ENCODE measurements around the gene POLA1.

POLA1 gene

DNA sequence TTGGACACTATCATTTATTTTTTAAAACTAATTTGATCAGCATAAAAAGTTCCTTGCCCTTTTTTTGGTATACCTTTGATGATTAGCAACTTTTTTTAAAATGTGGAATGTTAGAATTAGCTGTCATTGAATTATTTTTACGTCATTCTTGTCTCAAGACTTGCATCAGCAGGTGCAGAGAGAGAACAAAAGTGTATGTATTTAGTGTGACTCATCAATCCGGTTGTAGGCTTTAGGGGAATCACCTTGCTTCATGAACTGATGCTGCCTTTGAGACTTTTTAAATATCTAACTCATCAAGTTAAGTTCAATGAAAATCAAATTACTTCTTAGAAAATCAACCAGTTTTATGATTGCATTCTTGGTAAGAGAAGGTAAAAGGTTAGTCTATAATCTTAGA is 197.0 kb downstream of the POLA1 start:
- no peak for DNase-seq

DNA sequence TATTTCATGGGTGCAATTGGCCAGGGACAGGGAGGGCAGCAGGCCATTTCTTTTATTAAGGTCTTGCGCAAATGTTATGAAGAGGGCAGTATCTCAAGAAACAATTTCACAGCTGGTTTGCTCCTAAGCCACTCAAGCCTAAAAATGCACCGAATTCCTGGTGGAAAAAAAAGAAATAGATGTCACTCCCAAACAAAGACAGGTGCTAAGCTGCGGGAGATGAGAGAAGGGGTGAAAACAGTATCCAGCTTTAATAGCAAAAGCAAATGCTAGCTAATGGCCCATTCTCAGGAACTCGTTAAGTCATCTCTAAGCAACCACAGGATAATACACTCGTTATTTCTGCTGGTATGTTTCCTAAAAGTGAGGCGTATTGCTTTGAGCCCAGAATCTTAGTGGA is 205.7 kb downstream of the POLA1 start:
- no peak for DNase-seq

DNA sequence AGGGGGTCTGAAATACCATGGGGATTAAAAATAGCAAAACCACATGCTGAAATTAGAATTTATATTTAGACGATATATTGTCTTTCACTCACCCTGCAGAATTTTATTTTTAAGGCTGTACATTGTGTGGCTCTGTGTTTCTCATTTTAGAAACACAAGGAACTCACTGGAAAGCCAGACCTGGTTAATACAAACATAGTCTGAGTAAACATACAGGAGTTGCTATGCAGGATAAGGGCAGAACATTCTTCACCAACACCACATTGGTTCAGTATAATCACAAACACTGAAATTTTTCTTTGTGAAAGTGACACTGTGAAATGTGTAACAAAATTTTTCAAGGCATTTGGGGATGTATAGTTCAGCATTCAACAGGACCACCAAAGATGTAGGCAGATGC is 206.5 kb downstream of the POLA1 start:
- no peak for DNase-seq

DNA sequence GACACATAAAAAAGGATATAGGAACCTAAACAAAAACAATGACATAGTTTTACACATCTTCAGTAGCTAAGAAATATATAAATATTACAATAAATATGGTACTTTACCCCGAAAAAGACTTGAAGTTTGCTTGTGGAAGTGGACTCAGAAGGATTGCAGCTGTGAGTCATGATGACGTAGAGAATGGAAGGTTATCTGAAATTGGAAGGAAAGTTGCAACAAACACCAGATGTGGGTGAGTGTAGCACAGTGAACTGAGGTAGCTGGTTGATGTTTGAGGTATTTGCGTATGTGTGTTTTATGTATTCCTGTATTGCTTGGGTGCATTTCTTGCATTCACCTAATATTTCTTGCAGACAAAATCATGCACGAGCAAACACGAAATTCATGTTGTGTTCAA is 209.1 kb downstream of the POLA1 start:
- no peak for DNase-seq

DNA sequence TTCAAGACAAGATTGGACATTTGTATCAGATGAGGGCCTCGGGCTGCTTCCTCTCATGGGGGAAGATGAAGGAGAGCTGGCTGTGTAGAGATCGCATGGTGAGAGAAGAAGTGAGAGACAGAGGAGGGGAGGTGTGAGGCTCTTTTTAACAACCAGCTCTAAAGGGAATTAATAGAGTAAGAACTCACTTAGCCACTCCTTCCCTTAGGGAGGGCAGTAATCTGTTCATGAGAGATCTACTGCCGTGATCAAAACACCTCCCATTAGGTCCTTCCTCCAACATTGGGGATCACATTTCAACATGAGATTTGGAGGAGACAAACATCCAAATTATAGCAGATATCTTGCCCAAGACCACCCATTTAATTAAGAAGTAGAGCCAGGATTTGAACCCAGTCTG is 225.0 kb downstream of the POLA1 start:
- DNase-seq: no peak

DNA sequence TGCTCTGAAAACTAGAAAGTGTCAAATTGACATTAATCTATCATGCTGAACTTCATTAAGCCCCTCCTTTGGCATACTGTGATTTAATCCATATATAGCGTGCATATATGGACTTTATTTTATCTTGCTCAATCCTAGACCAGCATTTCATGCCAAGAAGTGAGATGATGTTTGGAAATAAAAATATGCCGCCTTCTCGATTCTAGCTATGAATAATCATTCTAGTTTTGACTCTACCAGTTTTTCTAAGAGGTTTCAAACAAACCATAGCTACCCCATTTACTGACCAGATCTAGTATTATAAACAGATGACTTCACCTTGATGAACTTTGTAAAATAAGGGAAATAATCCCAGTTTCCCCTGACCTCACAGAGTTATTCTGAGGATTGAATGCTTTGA is 227.1 kb downstream of the POLA1 start:
- DNase-seq: no peak

DNA sequence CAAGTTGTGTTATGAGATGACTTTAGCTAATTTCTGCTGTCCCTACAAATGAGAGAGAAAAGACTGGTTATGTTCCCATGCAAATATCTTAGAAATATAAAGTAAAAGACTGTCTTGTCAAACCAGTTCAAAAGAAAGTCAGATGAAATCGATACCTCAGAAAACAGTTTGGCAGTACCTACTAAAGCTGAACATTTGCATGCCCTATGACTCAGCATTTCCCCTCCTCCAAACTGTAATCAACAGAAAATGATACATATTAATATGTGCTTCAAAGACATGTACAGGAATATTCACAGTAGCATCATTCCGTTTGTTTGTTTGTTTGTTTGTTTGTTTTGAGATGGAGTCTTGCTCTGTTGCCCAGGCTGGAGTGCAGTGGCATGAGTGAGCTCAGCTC is 231.7 kb downstream of the POLA1 start:
- DNase-seq: no peak

DNA sequence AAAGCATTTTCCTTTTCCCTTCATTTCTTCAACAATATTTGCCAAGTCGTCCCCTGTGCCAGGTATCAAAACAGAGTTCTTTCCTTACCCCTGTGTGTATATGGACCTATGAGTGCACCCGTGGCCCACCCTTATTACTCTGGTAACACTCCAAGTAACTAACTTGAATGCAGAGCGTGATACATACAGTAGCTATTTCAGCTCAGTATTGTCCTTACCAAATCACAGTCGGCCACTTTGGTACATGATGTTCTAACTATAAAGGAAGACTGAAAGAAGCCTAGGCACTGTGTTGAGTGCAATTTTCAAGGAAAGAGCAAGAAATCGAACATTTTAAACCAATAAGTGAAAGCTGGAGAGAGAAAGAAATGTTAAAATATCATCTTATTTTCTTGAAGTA is 233.7 kb downstream of the POLA1 start:
- no peak for DNase-seq

DNA sequence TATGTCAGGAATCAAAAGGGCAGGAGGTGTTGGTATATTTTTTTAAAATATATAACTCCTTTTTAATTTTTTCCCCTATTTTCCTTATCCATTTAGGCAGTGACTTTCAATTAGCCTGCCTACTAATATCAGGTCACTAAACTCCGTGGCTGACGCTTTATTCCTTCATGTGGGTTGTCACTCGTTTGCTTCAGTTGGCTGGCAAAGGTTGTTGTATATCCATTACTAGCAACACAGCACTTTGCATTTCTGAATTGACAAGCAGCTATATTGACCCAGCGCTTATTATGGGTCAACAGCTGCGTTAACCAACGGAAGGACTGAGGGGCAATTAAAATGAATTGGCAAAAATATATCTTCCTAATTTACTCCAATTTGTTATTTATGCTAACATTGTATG is 234.4 kb downstream of the POLA1 start:
- peak; percentile 87 for DNase-seq

DNA sequence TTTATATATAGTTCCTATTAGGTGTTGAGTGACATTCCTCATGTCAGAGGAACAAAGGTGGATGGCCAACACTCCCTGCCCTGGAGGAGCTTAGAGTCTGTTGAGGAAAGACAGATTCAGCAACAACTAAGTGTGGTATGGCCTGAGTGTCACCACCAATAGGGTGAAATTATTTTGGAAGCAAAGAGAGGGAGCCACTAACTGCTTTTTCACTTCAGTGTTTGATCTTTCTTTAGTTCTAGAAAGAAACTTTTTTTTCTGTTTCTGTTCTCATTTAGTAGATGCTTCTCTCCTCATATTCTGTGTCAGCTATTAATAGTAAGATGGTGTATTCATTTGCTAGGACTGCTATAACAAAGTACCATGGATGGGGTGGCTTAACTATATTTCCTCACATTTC is 240.6 kb downstream of the POLA1 start:
- no peak for DNase-seq

DNA sequence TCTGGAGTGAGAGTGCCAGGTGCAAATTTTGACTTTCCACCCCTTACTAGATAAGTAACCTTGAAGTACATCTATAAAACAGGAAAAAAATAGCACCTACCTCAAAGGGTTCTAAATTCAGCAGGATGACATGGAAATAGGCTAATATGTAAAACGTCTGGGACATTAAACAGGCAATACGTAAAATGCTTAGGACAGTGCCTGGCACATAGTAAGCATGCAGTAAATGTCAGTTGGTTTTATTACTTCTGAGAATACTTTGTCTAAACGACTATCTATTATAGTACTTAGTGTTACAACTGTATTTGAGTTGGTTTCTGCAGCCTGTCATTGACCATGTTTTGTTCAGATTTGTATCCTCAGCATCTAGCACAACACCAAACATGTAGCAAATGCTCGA is 251.3 kb downstream of the POLA1 start:
- no peak for DNase-seq

DNA sequence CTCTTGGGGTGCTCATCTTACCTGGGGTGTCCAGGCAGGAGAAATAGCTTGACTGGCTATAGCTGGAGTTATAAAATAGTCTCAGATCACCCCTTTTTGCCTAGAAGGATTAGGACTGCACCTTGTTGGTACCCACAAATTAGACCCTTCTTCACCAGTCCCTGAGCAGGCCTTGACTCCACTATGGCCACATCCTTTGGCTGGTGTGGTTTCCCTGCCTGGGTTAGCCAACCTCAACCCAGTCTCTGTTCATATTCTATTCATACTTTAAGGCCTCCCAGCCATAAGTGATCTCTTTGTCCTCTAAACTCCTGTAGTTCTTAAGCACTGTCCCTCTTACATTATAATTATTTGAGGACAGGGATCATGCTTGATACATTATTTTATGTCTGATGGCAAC is 252.7 kb downstream of the POLA1 start:
- no peak for DNase-seq

DNA sequence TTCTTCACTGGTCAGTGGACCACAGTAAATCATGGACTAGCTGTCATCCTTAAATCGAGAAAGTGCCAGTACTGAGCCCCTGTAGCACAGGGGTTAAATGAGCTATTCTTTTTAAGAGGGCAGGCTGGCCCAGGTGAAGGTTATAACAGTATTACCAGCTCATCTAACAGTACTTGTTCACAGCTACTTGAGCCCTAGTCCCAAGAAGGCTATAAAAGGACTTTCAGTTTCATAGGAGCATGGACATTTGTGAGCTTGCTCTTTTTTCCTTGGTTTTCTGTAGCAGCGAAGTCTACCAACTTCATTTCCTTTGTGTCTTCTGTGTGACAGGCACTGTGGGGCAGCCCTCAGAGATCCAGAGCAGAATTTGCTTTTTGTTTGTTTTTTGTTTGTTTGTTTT is 261.0 kb downstream of the POLA1 start:
- no peak for DNase-seq

DNA sequence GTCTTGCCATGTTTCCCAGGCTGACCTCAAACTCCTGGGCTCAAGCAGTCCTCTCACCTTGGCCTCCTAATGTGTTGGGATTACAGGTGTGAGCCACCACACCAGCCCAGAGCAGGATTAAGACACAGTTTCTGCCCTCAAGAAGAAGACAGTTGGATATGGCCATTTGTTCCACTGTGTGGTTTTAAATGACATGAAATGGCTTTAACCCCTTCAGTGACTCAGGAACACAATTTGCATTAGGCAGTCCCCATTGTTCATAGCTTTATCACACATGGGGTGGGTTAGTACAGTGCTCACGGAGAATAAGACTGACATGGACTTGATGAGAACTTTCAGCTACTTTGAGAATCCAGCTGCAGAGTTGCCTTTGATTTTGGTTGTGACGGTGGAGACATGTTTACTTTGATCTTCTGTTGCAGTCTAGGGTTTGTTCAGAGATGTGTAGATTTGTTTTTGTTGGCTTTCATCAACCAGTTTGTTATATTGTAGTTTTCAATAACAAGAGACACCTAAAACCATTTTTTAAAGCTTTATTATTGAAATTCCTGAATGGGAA is 261.7 kb downstream of the POLA1 start:
- DNase-seq: no peak

DNA sequence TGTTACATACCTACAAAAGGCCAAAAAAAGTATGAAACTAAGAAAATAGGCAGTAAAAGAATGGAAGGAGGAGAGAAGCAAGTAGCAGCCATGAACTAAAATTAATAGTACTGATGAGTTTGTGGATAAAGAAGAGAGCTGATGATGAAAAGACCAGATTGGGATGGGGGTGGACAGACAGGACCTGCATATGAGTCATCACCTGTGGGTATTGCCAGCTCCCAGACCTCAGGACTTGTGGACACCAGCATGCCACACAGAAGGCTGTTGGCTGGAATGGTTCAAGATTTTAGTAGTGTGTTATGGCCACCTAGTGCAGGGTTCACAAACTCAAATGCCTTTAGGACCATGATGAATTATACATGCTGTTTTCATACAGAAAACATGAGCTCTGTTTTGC is 263.1 kb downstream of the POLA1 start:
- DNase-seq: no peak

DNA sequence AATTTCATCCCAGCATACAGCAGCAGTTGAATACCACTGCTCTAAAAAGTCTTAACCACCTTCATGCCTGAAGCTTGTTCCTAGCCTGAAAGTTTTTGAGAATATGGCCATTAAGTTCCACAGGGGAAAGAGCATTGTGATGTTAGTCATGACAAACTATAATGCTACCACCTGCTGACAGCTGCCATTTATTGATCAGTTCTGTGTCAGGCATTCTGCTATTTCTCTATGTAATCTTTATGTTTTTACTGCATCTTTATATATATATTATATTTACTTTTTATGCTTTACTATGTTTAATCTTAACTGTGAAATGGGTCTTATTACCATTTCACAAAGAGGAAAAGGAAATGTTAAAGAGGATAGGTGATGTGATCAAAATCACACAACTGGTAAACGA is 268.1 kb downstream of the POLA1 start:
- DNase-seq: no peak

DNA sequence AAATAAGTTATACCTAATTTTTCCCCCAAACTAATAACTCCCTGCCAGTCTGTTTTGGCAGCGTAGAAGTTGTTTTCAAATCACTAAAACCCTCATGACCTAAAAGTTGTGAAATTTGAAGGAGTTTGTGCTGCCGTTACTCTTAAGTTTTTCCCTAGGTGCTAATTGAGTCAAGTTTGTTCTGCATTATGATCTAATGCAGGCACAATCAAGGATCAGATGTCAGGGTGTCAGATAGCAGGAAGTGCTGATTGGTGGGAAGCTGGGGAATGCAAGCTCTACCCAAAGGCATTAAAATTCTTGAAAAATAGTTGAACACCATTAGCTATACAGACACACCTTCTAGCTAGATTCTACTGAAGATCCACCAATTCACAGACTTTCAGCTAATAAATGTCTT is 270.1 kb downstream of the POLA1 start:
- DNase-seq: no peak

DNA sequence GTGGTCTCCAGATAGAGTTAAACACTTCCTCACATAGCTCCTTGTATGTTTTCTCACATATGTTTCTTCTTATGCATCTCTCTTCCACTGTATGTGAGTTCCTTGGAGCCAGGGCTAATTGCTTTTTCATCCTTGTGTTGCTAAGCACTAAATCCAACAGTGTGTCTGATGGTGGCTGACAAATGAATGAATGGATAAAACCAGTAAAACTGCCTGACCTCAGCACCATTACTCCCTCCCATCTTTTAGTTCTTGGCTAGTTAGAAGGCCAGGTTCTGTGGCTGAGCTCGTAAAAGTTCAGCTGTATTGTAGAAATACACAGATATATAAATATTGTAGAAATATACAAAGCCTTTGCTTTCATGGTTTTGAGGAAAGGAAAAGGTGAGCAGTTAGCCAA is 271.7 kb downstream of the POLA1 start:
- no peak for DNase-seq

DNA sequence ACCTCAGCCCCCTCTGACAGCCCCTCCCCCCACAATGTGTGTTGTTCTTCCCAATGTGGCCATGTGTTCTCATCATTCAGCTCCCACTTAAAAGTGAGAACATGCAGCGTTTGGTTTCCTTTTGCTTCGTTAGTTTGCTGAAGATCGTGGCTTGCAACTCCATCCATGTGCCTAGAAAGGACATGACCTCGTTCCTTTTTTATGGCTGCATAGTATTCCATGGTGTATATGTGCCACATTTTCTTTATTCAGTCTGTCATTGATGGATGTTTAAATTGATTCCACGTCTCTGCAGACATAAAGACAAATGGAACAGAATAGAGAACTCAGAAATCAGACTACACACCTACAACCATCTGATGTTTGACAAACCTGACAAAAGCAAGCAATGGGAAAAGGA is 276.1 kb downstream of the POLA1 start:
- DNase-seq: no peak

DNA sequence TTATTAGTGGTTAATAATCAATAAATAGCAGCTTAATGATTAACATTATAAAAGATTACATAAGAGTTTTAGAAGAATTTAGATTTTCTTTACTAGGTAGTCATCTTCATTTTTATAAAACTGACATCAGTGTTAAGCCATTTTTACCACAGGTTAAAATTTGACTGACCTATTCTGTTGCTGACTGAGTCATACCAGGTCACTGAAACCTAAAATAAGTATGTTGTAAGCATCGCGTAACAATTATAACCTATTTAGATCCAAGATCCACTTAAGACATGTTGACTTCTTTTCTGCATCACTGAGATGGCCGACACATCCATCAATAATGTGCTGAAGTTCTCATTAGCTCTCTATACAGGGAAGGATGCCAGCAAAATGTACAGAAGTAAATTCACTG is 285.4 kb downstream of the POLA1 start:
- DNase-seq: no peak

DNA sequence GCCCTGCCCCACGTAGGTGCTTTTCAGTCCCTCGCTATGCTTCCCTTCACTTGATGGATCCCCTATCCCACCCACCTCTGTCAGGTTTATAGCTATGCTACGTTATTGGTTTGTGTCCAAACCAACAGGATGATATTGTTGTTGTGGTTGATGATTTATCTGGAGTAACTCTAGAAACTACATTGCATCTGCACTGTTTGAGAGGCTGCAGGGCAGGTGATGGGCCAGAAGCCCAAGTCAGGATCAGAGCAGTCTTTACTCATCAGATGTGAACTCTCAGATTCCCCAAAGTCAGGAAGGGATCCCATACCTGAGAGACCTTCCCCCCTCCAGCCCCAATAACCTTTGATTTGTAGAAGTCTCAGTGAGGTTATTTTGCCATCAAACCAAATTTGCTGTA is 287.3 kb downstream of the POLA1 start:
- no peak for DNase-seq

DNA sequence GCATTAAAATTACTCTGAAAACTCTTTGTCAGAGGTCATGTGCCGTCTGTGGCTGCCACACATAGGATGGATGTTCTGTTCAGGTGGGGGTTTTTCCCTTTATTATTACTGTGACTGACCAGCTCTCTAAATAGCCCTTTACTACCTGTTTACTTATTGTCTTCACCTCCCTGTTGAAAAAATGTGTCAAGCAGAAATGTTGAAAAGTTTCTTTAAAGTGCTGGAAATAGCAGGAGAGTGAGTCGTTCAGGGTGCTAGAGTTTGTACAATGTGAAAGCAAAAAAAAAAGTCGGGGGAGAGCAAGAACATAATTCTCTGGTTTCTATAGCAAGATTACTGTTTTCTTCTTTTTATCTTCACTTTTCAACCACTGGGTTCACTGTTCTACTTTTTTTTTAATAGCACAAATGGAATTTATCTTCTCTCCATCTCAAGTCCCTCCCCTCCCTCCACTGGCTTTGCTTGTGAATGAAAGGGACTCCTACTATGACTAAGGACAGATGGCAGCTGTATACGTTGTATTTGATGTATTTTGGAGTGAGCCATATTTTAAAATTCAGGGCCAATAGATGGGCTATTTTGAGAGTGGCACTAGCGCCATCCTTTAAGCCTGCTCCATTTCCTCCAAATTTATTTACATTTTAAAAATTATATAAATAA is 288.7 kb downstream of the POLA1 start:
- no peak for DNase-seq

DNA sequence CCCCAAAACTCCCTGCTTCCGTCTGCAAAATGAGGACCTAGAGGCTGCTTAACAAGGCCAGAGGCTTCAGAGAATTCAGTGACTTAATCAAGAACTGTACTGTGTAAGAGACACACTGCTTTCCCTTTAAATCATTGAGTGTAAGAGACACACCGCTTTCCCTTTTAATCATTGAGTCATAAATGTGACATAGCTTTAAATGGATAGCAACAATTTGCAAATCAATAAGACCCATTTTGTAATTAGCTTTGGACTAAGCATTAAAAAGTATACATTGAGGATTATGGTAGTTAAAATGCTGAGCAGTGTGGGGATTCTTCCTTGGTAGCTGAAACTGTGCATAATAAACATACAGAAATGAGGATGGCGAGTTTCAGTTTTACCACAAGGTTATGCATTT is 290.2 kb downstream of the POLA1 start:
- no peak for DNase-seq

DNA sequence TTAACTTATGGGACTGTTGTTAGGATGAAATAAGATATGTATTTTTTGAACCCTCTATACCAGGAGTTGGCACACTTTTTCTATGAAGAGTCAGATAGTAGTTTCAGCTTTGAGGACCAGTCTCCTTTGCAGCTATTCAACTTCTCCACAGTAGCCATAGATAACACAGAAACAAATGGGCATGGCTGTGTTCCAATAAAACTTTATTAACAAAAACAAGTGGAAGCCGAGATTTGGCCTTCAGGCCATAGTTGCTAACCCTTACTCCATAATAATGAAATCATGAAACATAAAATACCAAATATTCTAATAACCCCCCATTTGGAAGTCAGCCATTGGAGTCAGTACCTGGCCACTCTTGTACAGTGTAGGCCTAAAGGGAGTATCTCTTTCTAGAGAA is 291.4 kb downstream of the POLA1 start:
- DNase-seq: no peak

DNA sequence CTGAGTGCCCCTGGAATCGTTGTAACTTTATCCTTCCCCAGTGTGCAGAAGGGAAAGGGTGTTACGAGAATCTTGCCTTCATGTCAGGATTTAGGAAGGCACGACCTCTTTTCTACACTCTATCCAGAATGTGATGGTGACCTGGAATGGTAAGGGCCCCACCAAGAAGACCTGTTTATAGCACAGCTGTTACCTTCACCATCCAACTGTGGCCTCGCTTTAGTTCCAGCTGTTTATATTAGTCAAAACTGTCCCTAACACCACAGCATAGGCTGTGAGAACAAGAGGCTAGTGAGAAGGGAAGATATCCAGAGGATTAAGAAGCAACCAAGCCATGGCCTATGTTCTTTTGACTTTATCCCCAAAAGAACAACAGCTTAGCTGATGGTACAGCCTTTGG is 294.0 kb downstream of the POLA1 start:
- no peak for DNase-seq

DNA sequence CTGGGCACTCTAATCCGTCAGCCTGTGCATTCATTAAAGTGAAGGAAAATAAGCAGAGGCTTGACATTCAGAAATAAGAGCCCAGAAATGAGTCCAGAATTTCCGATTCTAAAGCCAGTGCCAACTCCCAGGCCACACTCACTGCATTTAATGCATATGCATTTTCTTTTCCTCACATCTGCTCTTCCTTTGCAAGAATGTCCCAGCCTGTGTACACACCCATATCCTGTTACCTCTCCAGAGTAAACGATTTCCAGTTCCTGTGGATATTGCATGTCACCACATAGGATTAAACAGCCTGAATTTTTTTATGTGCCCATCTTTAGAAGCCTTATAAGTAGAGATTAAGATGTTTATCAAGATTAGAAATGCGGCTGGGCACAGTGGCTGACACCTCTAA is 294.6 kb downstream of the POLA1 start:
- no peak for DNase-seq

All from NCI-H1105 (cell line).